ENCODE data around the gene CHRNA10.
A peak's percentile ranks its signal among the peaks of the same experiment; 100 is the strongest.
"Not testable (repeated sequence)": the region's sequence is repeated elsewhere in the genome, so short reads cannot be mapped to it uniquely, and the experiment has no call there.

Gene CHRNA10

DNA sequence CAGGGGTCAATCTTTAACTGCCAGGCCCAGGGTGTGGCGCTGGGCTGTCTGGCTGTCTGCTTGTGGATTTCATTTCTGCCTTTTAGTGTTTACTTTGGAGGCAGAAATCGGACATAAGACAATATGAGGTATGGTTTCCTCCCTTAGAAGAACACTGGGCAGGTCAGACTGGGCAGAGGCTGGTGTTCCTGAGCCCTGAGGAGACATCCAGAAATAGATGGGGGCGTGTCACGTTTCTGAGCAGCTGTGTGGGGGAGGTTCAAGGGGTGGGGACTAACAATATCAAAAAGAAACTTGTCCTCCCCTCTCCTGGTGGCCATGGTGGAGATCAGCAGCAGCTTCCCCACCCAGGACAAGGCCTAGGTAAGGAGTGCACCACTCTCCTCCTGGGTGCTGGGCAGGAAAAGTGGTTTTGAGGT, 26.4 kb downstream of the CHRNA10 start, which contains the start of gene ART1:
Gene ART1, plus strand, starts transcription at position 312 of the 419 bp plus-strand sequence. CDS start 14,086 bp downstream, outside the sequence.
- POLR2A ChIA-PET: no interaction called here
- TF ChIP-seq CTCF (IDR thresholded peaks at IDR 0.05; ENCODE audit: control extremely low read depth, extremely low read depth, low read depth, missing control alignments): no peak
- CTCF ChIA-PET: interaction anchor here (1.2 kb wide), 1 partner anchor 10 kb away, joined by 3 read pairs; no protein-coding TSS in a partner anchor
- DNase-seq (ENCODE audit: extremely low spot score): no peak

DNA sequence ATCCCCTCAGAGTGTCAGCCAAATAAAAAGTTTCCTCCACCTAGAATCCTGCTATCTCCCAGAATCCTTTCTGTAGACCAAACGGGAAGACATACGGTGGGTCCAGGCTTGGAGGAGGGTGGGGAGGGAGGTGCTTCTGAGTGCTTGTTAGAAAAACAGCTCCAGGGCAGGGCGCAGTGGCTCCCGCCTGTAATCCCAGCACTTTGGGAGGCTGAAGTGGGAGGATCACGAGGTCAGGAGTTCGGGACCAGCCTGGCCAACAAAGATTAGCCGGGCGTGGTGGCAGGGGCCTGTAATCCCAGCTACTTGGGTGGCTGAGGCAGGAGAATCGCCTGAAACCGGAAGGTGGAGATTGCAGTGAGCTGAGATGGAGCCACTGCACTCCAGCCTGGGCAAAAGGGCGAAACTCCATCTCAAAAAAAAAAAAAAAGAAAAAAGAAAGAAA, 28.1 kb downstream of the CHRNA10 start:
- POLR2A ChIA-PET; DNase-seq (ENCODE audit: extremely low spot score): not testable (repeated sequence)
- CTCF ChIA-PET: interaction anchor here (1.0 to 1.4 kb wide), 3 partner anchors 9 to 302 kb away, joined by 3 to 4 read pairs (median 3); no protein-coding TSS in a partner anchor

- POLR2A ChIA-PET: no interaction called here
Measured at GRCh38 chr11:3642071-3642951, 28.9 kb downstream of the CHRNA10 start.

GRCh38 chr11:3641701-3642070, 29.5 kb downstream of the CHRNA10 start, which contains the start of gene ART5:
ART5 (minus strand) TSS chr11:3641992; CDS start chr11:3641862, 130 bp downstream.
- POLR2A ChIA-PET: no interaction called here
- TF ChIP-seq CTCF (IDR thresholded peaks at IDR 0.05; ENCODE audit: control extremely low read depth, extremely low read depth, low read depth, missing control alignments): no peak
- DNase-seq (ENCODE audit: extremely low spot score): no peak
- CTCF ChIA-PET: no interaction called here

More at GRCh38 chr11:3642071-3642951, 28.9 kb downstream of the CHRNA10 start:
- DNase-seq (ENCODE audit: extremely low spot score): peak; percentile 82
- TF ChIP-seq CTCF (IDR thresholded peaks at IDR 0.05; ENCODE audit: control extremely low read depth, extremely low read depth, low read depth, missing control alignments): no peak
- CTCF ChIA-PET: interaction anchor here (1.0 to 1.4 kb wide), 3 partner anchors 9 to 301 kb away, joined by 3 to 4 read pairs (median 3); no protein-coding TSS in a partner anchor

- no peak for TF ChIP-seq CTCF (IDR thresholded peaks at IDR 0.05; ENCODE audit: control extremely low read depth, extremely low read depth, low read depth, missing control alignments)
- ChIA-PET POLR2A (no interaction called here), CTCF (no interaction called here)
- DNase-seq (ENCODE audit: extremely low spot score): no peak
Measured at GRCh38 chr11:3641191-3641590, 30.0 kb downstream of the CHRNA10 start.

DNA sequence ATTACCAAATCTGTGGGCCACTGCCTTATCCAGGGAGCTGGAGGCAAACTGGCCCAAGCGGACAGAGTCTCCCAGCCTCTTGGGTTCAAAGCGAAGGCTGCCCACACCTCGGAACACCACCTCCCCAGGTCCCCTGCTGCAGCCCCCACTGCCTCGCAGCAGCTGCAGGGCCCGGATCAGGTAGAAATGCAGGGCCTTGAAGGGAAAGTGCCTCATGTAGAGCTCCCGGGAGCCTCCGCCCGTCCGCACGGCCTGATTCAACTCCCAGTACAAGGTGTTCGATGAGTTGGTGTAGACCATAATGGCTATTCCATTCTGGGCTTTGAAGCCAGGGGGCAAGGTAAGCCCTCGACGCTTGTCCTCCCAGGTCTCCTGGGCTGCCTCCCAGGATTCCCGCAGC, 31.3 kb downstream of the CHRNA10 start:
- CTCF ChIA-PET: no interaction called here
- no peak for TF ChIP-seq CTCF (IDR thresholded peaks at IDR 0.05; ENCODE audit: control extremely low read depth, extremely low read depth, low read depth, missing control alignments)
- no peak for DNase-seq (ENCODE audit: extremely low spot score)
- POLR2A ChIA-PET: no interaction called here

- POLR2A ChIA-PET: no interaction called here
- CTCF ChIA-PET: no interaction called here
- TF ChIP-seq CTCF (IDR thresholded peaks at IDR 0.05; ENCODE audit: control extremely low read depth, extremely low read depth, low read depth, missing control alignments): no peak
- no peak for DNase-seq (ENCODE audit: extremely low spot score)
Measured at GRCh38 chr11:3638513-3638912, 32.7 kb downstream of the CHRNA10 start.
